Bronchial epithelial cell (primary cell): Measurements from ENCODE around the gene TRMT1. TPM values are rescaled to one million over a fixed set of nuclear protein-coding genes. Genes with fewer than 3 reads are reported as not detected.

Experiments used
- DNase-seq: peaks from one replicate; pipeline ENCODE4 v3.0.0-alpha.2; 2010; ENCODE audit warnings: low read depth
- FAIRE-seq: peaks from 2 replicates; lab custom pipeline; 2011; peaks lifted over from hg19 to GRCh38; lab: Jason Lieb, UNC
- H3K27me3 ChIP-seq: 2 replicates; pipeline ENCODE4 v1.5.1; 2011; ENCODE audit warnings: low read length; ENCODE audit not compliant: control insufficient read depth, insufficient read depth
- H3K36me3 ChIP-seq: 2 replicates; pipeline ENCODE4 v1.5.1; 2011; ENCODE audit warnings: low read length; ENCODE audit not compliant: control insufficient read depth, insufficient read depth
- H3K4me3 ChIP-seq: 2 replicates; pipeline ENCODE4 v1.5.1; 2011; ENCODE audit warnings: mild to moderate bottlenecking, low read depth, low read length, control low read depth
- total RNA-seq: library from RNA; depleted of rRNA; stranded (reverse); fragments of >200 nt; gene quantifications from 2 replicates; pipeline ENCODE4 v1.2.1, GENCODE V29; 2014
- TF ChIP-seq, protein P1 (sequence below): IDR thresholded peaks from 2 replicates; pipeline ENCODE4 v1.5.1; 2011; ENCODE audit warnings: mild to moderate bottlenecking, moderate library complexity, low read length, control low read depth, inconsistent platforms; ENCODE audit not compliant: insufficient read depth, severe bottlenecking

TRMT1 gene
- total RNA-seq, 1 donor from 2014 or later: 40.5 TPM

DNA sequence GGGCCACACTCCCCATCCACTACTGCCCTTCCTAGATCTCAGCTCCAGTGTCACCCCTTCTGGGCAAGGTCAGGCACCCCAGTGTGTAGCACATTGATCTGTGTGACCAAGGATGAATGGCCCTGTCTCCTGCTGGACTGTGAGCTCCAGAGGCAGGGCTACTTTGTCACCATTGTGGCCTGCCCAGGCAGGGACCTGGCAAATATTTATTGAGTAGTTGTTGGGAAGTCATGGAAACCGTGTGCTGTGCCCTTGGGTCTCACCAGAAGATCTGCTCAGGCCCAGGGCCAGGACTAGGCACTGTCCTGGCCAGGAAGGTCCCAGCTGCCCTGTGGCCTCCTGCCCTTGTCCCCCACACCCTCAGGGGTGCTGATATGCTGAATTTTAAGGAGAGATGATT, 12.0 kb upstream of the TRMT1 start:
- H3K36me3 ChIP-seq: peaks cover 4% of the 10 kb centered on the region
- FAIRE-seq (no peak), DNase-seq (no peak)
- TF ChIP-seq, protein P1, sequence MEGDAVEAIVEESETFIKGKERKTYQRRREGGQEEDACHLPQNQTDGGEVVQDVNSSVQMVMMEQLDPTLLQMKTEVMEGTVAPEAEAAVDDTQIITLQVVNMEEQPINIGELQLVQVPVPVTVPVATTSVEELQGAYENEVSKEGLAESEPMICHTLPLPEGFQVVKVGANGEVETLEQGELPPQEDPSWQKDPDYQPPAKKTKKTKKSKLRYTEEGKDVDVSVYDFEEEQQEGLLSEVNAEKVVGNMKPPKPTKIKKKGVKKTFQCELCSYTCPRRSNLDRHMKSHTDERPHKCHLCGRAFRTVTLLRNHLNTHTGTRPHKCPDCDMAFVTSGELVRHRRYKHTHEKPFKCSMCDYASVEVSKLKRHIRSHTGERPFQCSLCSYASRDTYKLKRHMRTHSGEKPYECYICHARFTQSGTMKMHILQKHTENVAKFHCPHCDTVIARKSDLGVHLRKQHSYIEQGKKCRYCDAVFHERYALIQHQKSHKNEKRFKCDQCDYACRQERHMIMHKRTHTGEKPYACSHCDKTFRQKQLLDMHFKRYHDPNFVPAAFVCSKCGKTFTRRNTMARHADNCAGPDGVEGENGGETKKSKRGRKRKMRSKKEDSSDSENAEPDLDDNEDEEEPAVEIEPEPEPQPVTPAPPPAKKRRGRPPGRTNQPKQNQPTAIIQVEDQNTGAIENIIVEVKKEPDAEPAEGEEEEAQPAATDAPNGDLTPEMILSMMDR: no peak
- no peak overlapping the region for H3K4me3 ChIP-seq
- no peaks in the 10 kb centered on the region for H3K27me3 ChIP-seq

DNA sequence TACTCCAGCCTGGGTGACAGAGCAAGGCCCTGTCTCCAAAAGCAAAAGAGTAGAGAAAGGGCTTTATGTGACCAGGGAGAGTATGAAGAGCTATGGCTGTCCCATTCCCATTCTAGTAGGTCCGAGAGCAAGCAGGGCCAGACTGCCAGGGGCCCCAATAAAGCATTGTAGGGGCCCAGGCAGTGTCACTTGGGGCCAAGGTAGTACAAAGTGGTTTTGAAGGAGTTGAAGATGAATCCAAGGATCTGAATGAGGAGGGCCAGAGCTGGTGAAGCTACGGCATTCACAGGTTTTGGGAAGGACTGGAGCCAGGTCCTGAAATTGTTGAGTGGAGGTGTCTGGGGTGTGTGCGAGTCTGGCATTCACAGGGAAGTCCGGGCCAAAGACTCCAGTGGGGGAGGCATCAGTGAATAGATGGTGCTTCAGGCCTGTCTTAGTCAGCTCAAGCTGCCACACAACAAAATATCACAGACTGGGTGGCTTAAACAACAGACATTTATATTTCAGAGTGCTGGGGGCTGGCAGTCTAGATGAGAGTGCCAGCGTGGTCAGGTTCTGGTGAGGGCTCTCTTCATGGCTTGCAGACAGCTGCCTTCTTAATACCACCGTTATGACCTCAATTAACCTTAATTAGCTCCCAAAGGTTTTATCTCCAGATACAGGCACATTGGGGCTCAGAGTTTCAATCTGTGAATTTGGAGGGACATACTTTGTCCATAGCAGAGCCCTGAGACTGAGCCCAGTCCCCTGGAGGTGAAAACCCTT, 11.5 kb upstream of the TRMT1 start:
- FAIRE-seq (no peak), DNase-seq (no peak)
- Histone ChIP-seq H3K27me3 (no peaks in the 10 kb centered on the region), H3K4me3 (no peak overlapping the region), H3K36me3 (peaks cover 3% of the 10 kb centered on the region)
- TF ChIP-seq, protein P1: no peak

DNA sequence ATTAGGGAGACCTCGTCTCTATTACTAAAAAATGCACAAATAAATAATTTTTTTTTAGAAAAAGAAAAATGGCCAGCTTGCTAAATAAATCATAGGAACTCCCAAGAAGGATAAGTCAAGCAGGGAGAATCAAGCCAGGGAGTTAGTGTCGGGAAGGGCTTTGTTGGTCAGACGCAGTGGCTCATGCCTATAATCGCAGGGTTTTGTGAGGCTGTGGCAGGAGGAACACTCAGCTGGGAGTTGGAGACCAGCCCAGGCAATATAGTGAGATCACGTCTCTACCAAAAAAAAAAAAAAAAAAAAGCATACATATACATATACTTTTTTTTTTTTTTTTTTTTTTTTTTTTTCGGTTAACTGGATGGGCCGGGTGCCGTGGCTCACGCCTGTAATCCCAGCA, 10.5 kb upstream of the TRMT1 start:
- TF ChIP-seq, protein P1: no peak
- H3K27me3 ChIP-seq: no peaks in the 10 kb centered on the region
- DNase-seq (no peak), FAIRE-seq (no peak)
- H3K36me3 ChIP-seq: peaks cover 2% of the 10 kb centered on the region
- no peak overlapping the region for H3K4me3 ChIP-seq

DNA sequence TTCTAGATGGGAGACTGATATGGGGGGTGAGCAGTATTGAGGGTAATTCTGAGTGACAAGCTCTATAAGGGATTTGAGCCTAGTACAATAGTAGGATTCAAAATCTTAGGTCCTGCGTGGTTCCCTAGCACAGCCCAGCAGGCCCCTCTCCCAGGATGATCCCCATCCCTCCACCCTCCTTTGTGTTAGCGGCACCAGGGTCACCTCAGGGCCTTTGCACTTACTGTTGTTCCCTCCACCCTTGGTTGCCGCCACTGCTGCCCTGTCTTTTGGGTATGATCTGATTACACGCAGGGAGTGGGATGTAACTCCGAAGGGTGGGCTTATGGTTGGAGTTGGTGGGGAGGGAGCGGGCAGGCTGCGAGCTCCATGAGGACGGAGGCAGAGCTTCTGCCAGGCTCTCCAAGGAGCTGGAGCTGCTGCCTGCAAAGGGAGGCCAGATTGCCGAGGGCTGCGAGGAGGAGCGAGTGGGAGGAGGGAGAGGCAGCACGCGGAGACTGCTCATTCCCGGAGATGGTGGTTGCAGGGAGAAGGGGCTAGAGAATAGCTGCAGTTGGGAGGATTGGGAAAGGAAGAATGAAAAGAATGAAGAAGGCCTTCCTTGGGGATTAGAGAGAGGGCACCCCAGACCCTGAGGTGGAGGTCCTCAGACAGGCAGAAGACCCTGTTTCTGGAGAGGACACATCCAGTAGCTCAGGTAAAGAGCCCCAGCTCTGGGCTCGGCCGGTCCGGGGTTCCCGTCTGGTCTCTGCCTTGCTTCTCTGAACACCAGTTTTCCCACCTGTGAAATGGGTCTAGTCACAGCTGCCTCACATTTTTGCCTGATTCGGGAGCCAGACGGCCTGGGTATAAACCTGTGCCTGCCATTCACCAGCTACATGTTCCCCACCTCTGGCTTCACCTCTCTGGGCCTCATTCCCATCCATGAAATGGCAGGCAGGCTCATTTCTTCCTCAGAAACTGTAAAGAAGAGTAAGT, 6.7 kb upstream of the TRMT1 start:
- H3K36me3 ChIP-seq: peaks cover 6% of the 10 kb centered on the region
- no peak overlapping the region for H3K4me3 ChIP-seq
- FAIRE-seq (no peak), DNase-seq (no peak)
- TF ChIP-seq, protein P1: no peak
- H3K27me3 ChIP-seq: no peaks in the 10 kb centered on the region

DNA sequence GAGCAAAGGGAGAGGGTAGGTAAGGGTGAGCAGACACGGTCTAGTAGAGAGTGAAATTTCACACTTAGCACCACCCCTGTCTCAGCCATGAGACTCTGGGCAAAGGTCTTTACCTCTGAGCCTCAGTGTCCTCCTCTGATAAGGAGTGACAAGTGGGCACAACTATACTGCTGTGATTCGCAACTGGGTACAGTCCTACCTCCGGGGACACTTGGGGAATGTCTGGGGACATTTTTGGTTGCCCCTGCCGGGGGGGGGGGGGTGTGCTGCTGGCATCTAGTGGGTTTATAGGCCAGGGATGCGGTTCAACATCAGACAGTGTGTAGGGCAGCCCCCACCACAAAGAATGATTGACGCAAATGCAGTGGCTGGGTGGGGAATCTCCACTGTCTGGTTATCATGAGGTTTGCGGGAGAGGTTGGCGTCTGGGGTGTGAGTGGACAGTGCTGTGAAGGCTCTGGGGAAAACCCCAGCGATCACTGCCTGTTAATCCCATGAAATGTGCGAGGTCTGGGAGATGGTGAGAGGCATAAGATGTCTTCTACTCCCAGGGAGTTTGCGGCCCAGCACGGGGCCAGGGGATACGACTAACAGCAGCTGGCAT, 5.8 kb upstream of the TRMT1 start:
- Histone ChIP-seq H3K27me3 (no peaks in the 10 kb centered on the region), H3K4me3 (no peak overlapping the region), H3K36me3 (peaks cover 6% of the 10 kb centered on the region)
- no peak for DNase-seq
- TF ChIP-seq, protein P1: no peak
- FAIRE-seq: no peak
